Fibroblast of the aortic adventitia (primary cell): Measurements from ENCODE around the gene P2RX6. TPM values are rescaled to one million over a fixed set of nuclear protein-coding genes. Genes with fewer than 3 reads are reported as not detected.
"Not testable (repeated sequence)": the region's sequence is repeated elsewhere in the genome, so short reads cannot be mapped to it uniquely, and the experiment has no call there.

Experiments used
- DNase-seq: peaks from one replicate; pipeline ENCODE4 v3.0.0-alpha.2; 2010; ENCODE audit warnings: low read depth
- H3K4me3 ChIP-seq: 2 replicates; pipeline ENCODE4 v1.5.1; 2011; ENCODE audit warnings: low read depth, mild to moderate bottlenecking, control low read depth, low read length, moderate library complexity
- CTCF ChIP-seq: IDR thresholded peaks from 2 replicates; pipeline ENCODE4 v1.5.1; 2011; ENCODE audit warnings: mild to moderate bottlenecking, low read length, control low read depth, inconsistent platforms; ENCODE audit not compliant: insufficient read depth
- total RNA-seq: library from RNA; depleted of rRNA; stranded (reverse); fragments of >200 nt; gene quantifications from 2 replicates; pipeline ENCODE4 v1.2.3, GENCODE V29; 2012; ENCODE audit warnings: low replicate concordance

Gene P2RX6
- total RNA-seq, 1 donor, result 0.63 TPM

- no peak for TF ChIP-seq CTCF
- no peak overlapping the region for H3K4me3 ChIP-seq
- no peak for DNase-seq
Observed at GRCh38 chr22:21070690-21071615, 56.0 kb downstream of the P2RX6 start.

- DNase-seq, H3K4me3 ChIP-seq: not testable (repeated sequence)
Observed at GRCh38 chr22:21071796-21072195, 56.8 kb downstream of the P2RX6 start.

- DNase-seq, result no peak
- TF ChIP-seq CTCF, result no peak
- no peak overlapping the region for H3K4me3 ChIP-seq
Observed at GRCh38 chr22:21073023-21073422, 58.1 kb downstream of the P2RX6 start.

GRCh38 chr22:21073482-21073881 is 58.5 kb downstream of the P2RX6 start:
- H3K4me3 ChIP-seq, result no peak overlapping the region
- no peak for TF ChIP-seq CTCF
- DNase-seq, result no peak

GRCh38 chr22:21074102-21074715 is 59.2 kb downstream of the P2RX6 start:
- DNase-seq, result peak; percentile 68

GRCh38 chr22:21075516-21076138 is 60.7 kb downstream of the P2RX6 start:
- DNase-seq, result no peak
- no peak overlapping the region for H3K4me3 ChIP-seq
- no peak for TF ChIP-seq CTCF

More at GRCh38 chr22:21074102-21074715, 59.2 kb downstream of the P2RX6 start:
- no peak for TF ChIP-seq CTCF
- H3K4me3 ChIP-seq, result no peak overlapping the region

- TF ChIP-seq CTCF, result no peak
- DNase-seq, result no peak
Observed at GRCh38 chr22:21076912-21077625, 62.1 kb downstream of the P2RX6 start.

More at GRCh38 chr22:21076912-21077625, 62.1 kb downstream of the P2RX6 start:
- no peak overlapping the region for H3K4me3 ChIP-seq
